ENCODE measurements around the gene ST3GAL4. TPM values are rescaled to one million over a fixed set of nuclear protein-coding genes. Genes with fewer than 3 reads are reported as not detected.

ST3GAL4 gene
- total and polyA plus RNA-seq, 2 experiments from 2014 or later = 19.1 to 25.6 TPM

DNA sequence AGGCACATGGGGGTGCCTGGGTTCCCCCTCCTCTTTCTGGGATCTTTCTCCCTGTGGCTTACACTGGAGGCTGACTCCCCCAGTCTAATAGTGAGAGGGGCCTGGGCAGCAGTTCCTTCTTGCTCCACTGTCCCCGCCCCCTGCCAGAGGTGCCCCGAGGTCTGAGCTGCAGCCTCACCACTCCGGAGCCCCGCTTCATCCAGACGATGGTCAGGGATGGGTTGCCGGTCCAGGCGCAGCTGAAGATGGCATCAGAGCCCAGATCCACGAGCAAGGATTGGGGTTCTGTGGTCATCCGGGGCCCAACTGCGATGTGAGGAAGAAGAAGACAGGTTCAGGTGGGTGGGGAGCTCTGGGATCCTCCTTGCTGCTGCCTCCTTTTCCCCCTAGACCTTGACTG, 91.1 kb downstream of the ST3GAL4 start:
- no peaks in the 10 kb centered on the region for H3K9me3 ChIP-seq (ENCODE audit: low read depth)
- H3K27ac ChIP-seq = no peak overlapping the region
- no peak for DNase-seq (ENCODE audit: low read depth in 1 of 2, low spot score in 1 of 2)
- peaks cover 5% of the 10 kb centered on the region for H3K27me3 ChIP-seq
- peaks cover 3% of the 10 kb centered on the region for H3K4me1 ChIP-seq (ENCODE audit: low read depth)
- TF ChIP-seq CTCF (IDR thresholded peaks at IDR 0.05; ENCODE audit: low read depth, low read length) = no peak
- H3K4me3 ChIP-seq = no peak overlapping the region
- H3K36me3 ChIP-seq = no peaks in the 10 kb centered on the region

DNA sequence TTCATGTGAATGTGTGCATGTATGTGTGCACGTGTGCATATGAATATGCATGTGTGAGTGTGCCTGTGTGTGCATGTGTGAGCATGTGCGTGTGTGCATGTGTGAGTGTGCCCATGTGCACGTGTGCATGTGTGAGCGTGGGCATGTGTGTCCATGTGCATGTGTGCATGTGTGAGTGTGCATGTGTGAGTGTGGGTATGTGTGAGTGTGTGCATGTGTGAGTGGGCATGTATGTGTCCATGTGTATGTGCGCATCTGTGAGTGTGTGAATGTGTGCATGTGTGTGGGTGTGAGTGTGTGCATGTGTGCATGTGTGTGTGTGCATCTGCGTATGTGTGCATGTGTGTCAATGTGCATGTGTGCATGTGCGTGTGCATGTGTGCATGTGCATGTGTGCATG, 94.7 kb downstream of the ST3GAL4 start:
- H3K4me1 ChIP-seq (ENCODE audit: low read depth) = peaks cover 8% of the 10 kb centered on the region
- TF ChIP-seq CTCF (IDR thresholded peaks at IDR 0.05; ENCODE audit: low read depth, low read length) = no peak
- DNase-seq (ENCODE audit: low read depth in 1 of 2, low spot score in 1 of 2) = no peak

DNA sequence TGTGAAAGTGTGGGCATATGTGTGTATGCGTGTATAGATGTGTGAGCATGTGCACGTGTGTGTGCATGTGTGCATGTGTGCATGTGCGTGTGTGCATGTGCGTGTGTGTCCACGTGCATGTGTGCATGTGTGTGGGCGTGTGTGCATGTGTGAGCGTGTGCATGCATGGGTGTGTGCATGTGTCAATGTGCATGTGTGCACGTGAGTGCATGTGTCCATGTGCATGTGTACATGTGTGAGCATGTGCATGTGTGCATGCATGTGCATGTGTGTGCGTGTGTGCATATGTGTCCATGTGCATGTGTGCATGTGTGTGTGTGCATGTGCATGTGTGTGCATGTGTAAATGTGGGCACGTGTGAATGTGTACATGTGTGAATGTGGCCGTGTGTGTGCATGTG, 95.3 kb downstream of the ST3GAL4 start:
- Histone ChIP-seq H3K4me1 (ENCODE audit: low read depth) (peaks cover 8% of the 10 kb centered on the region), H3K9me3 (ENCODE audit: low read depth) (no peaks in the 10 kb centered on the region), H3K36me3 (no peaks in the 10 kb centered on the region), H3K27ac (no peak overlapping the region), H3K4me3 (no peak overlapping the region), H3K27me3 (peaks cover 3% of the 10 kb centered on the region)
- DNase-seq (ENCODE audit: low read depth in 1 of 2, low spot score in 1 of 2) = no peak
- TF ChIP-seq CTCF (IDR thresholded peaks at IDR 0.05; ENCODE audit: low read depth, low read length) = no peak

More for the DNA sequence above, 94.7 kb downstream of the ST3GAL4 start:
- H3K27ac ChIP-seq = no peak overlapping the region
- H3K36me3 ChIP-seq = no peaks in the 10 kb centered on the region
- no peaks in the 10 kb centered on the region for H3K9me3 ChIP-seq (ENCODE audit: low read depth)
- peaks cover 3% of the 10 kb centered on the region for H3K27me3 ChIP-seq
- no peak overlapping the region for H3K4me3 ChIP-seq

- H3K4me1 ChIP-seq (ENCODE audit: low read depth) = peaks cover 10% of the 10 kb centered on the region
- H3K4me3 ChIP-seq = no peak overlapping the region
- no peaks in the 10 kb centered on the region for H3K36me3 ChIP-seq
- no peak for TF ChIP-seq CTCF (IDR thresholded peaks at IDR 0.05; ENCODE audit: low read depth, low read length)
- peaks cover 3% of the 10 kb centered on the region for H3K27me3 ChIP-seq
- no peaks in the 10 kb centered on the region for H3K9me3 ChIP-seq (ENCODE audit: low read depth)
- H3K27ac ChIP-seq = no peak overlapping the region
- DNase-seq (ENCODE audit: low read depth in 1 of 2, low spot score in 1 of 2) = no peak
Observed at GRCh38 chr11:126451211-126451802, 95.8 kb downstream of the ST3GAL4 start.

- no peak overlapping the region for H3K4me3 ChIP-seq
- no peaks in the 10 kb centered on the region for H3K9me3 ChIP-seq (ENCODE audit: low read depth)
- DNase-seq (ENCODE audit: low read depth in 1 of 2, low spot score in 1 of 2) = no peak
- no peaks in the 10 kb centered on the region for H3K27me3 ChIP-seq
- H3K27ac ChIP-seq = no peak overlapping the region
- no peaks in the 10 kb centered on the region for H3K36me3 ChIP-seq
- H3K4me1 ChIP-seq (ENCODE audit: low read depth) = peaks cover 20% of the 10 kb centered on the region
- no peak for TF ChIP-seq CTCF (IDR thresholded peaks at IDR 0.05; ENCODE audit: low read depth, low read length)
Observed at GRCh38 chr11:126452241-126453101, 97.0 kb downstream of the ST3GAL4 start.

Measured in cardiac muscle cell (in vitro differentiated cells and primary cell).